ENCODE data around the gene TNS3.

Gene TNS3

GRCh38 chr7:47415318-47416212 is 166.3 kb downstream of the TNS3 start:
- TF ChIP-seq CTCF (IDR thresholded peaks at IDR 0.05; ENCODE audit: control insufficient read depth, insufficient read depth, low read depth, low read length, missing control alignments): no peak
- DNase-seq (ENCODE audit: low read depth): no peak
- no peak overlapping the region for H3K4me3 ChIP-seq (ENCODE audit: control insufficient read depth, low read depth, low read length)

GRCh38 chr7:47414342-47415317 is 167.3 kb downstream of the TNS3 start:
- no peak overlapping the region for H3K4me3 ChIP-seq (ENCODE audit: control insufficient read depth, low read depth, low read length)
- no peak for DNase-seq (ENCODE audit: low read depth)
- no peak for TF ChIP-seq CTCF (IDR thresholded peaks at IDR 0.05; ENCODE audit: control insufficient read depth, insufficient read depth, low read depth, low read length, missing control alignments)

GRCh38 chr7:47413526-47414341 is 168.2 kb downstream of the TNS3 start:
- no peak for DNase-seq (ENCODE audit: low read depth)
- H3K4me3 ChIP-seq (ENCODE audit: control insufficient read depth, low read depth, low read length): no peak overlapping the region
- TF ChIP-seq CTCF (IDR thresholded peaks at IDR 0.05; ENCODE audit: control insufficient read depth, insufficient read depth, low read depth, low read length, missing control alignments): no peak

GRCh38 chr7:47411901-47412300 is 170.0 kb downstream of the TNS3 start:
- TF ChIP-seq CTCF (IDR thresholded peaks at IDR 0.05; ENCODE audit: control insufficient read depth, insufficient read depth, low read depth, low read length, missing control alignments): no peak
- no peak overlapping the region for H3K4me3 ChIP-seq (ENCODE audit: control insufficient read depth, low read depth, low read length)
- no peak for DNase-seq (ENCODE audit: low read depth)

GRCh38 chr7:47411281-47411869 is 170.5 kb downstream of the TNS3 start:
- no peak overlapping the region for H3K4me3 ChIP-seq (ENCODE audit: control insufficient read depth, low read depth, low read length)
- no peak for TF ChIP-seq CTCF (IDR thresholded peaks at IDR 0.05; ENCODE audit: control insufficient read depth, insufficient read depth, low read depth, low read length, missing control alignments)
- DNase-seq (ENCODE audit: low read depth): no peak
